ENCODE measurements around the gene MAZ. TPM values are rescaled to one million over a fixed set of nuclear protein-coding genes. Genes with fewer than 3 reads are reported as not detected.
"Not testable (repeated sequence)": the region's sequence is repeated elsewhere in the genome, so short reads cannot be mapped to it uniquely, and the experiment has no call there.

The MAZ gene
- total and polyA plus RNA-seq, 2 donors (not counting 3 experiments of a cell fraction or from before 2014, with no cell fraction given), result 165 to 311 TPM

- CTCF ChIA-PET; POLR2A ChIA-PET; H3K4me2 ChIP-seq (ENCODE audit: insufficient read depth, low read length); H3K27me3 ChIP-seq (ENCODE audit: control insufficient read depth in 2 of 2, insufficient read depth in 2 of 2, low read length in 2 of 2); H3K27ac ChIP-seq (ENCODE audit: insufficient read depth, low read depth, low read length); DNase-seq (ENCODE audit: low read depth, low spot score); dilution Hi-C loops (cut with MboI; ENCODE audit: extremely low pct_ligation_motif_present, low sequenced_read_pairs); BruUV-seq (replicated peaks); H4K20me1 ChIP-seq (replicated peaks; ENCODE audit: control insufficient read depth, extremely low read depth, insufficient read depth, low read length); H3K4me3 ChIP-seq (replicated peaks in 1 of 3; ENCODE audit: insufficient read depth in 1 of 3, low read depth in 1 of 3, low read length in 3 of 3); H3K9me3 ChIP-seq (replicated peaks; ENCODE audit: control insufficient read depth, insufficient read depth, low read length); H3K79me2 ChIP-seq (ENCODE audit: control insufficient read depth, insufficient read depth, low read length); H2AFZ ChIP-seq (ENCODE audit: low read depth, low read length); H3K4me1 ChIP-seq (ENCODE audit: control insufficient read depth, extremely low read depth, insufficient read depth, low read length); FAIRE-seq; intact Hi-C loops (cut with micrococcal nuclease); H3K36me3 ChIP-seq (ENCODE audit: control insufficient read depth in 2 of 2, extremely low read depth in 1 of 2, insufficient read depth in 2 of 2, low read length in 2 of 2); H3K9ac ChIP-seq (replicated peaks; ENCODE audit: extremely low read depth, insufficient read depth, low read length); H3K9me1 ChIP-seq (replicated peaks; ENCODE audit: control insufficient read depth, extremely low read depth, insufficient read depth, low read length): not testable (repeated sequence)
Observed at GRCh38 chr16:29761280-29761651, 45.1 kb upstream of the MAZ start.

- no TSS peak for BruUV-seq (replicated peaks)
- no peak overlapping the region for H3K27ac ChIP-seq (ENCODE audit: insufficient read depth, low read depth, low read length)
- H3K4me3 ChIP-seq (replicated peaks in 1 of 3; ENCODE audit: insufficient read depth in 1 of 3, low read depth in 1 of 3, low read length in 3 of 3), result no peak overlapping the region
- no peaks in the 10 kb centered on the region for H4K20me1 ChIP-seq (replicated peaks; ENCODE audit: control insufficient read depth, extremely low read depth, insufficient read depth, low read length)
- H3K27me3 ChIP-seq (ENCODE audit: control insufficient read depth in 2 of 2, insufficient read depth in 2 of 2, low read length in 2 of 2), result no peaks in the 10 kb centered on the region
- TF ChIP-seq CTCF (IDR thresholded peaks at IDR 0.05; ENCODE audit: extremely low read depth in 1 of 2, insufficient read depth in 1 of 2, low read depth in 1 of 2, low read length in 2 of 2) (no peak), MAX (IDR thresholded peaks at IDR 0.05; ENCODE audit: insufficient read depth, insufficient read length) (no peak), JUN (IDR thresholded peaks at IDR 0.05; ENCODE audit: borderline replicate concordance, insufficient read depth, insufficient read length, low read depth) (no peak), POLR2A (IDR thresholded peaks at IDR 0.05; ENCODE audit: low read depth, low read length) (no peak), GATA2 (IDR thresholded peaks at IDR 0.05; ENCODE audit: insufficient read depth, insufficient read length, low read depth, low read length) (no peak), EZH2 (IDR thresholded peaks at IDR 0.05; ENCODE audit: borderline replicate concordance, low read depth, low read length, severe bottlenecking) (no peak), FOS (IDR thresholded peaks at IDR 0.05; ENCODE audit: borderline replicate concordance, insufficient read depth, low read length) (no peak), POLR2AphosphoS5 (IDR thresholded peaks at IDR 0.05; ENCODE audit: insufficient read depth, low read depth, low read length) (no peak), MYC (IDR thresholded peaks at IDR 0.05; ENCODE audit: low read depth, low read length) (no peak)
- CTCF ChIA-PET, result no interaction called here
- DNase-seq (ENCODE audit: low read depth, low spot score) (no peak), FAIRE-seq (no peak)
- H3K4me1 ChIP-seq (ENCODE audit: control insufficient read depth, extremely low read depth, insufficient read depth, low read length), result no peaks in the 10 kb centered on the region
- H2AFZ ChIP-seq (ENCODE audit: low read depth, low read length), result no peak overlapping the region
- no peaks in the 10 kb centered on the region for H3K9me3 ChIP-seq (replicated peaks; ENCODE audit: control insufficient read depth, insufficient read depth, low read length)
- no peak overlapping the region for H3K9ac ChIP-seq (replicated peaks; ENCODE audit: extremely low read depth, insufficient read depth, low read length)
- POLR2A ChIA-PET, result no interaction called here
- dilution Hi-C loops (cut with MboI; ENCODE audit: extremely low pct_ligation_motif_present, low sequenced_read_pairs) (no loop called here), intact Hi-C loops (cut with micrococcal nuclease) (no loop called here)
- H3K79me2 ChIP-seq (ENCODE audit: control insufficient read depth, insufficient read depth, low read length), result no peaks in the 10 kb centered on the region
- no peaks in the 10 kb centered on the region for H3K9me1 ChIP-seq (replicated peaks; ENCODE audit: control insufficient read depth, extremely low read depth, insufficient read depth, low read length)
- no peaks in the 10 kb centered on the region for H3K36me3 ChIP-seq (ENCODE audit: control insufficient read depth in 2 of 2, extremely low read depth in 1 of 2, insufficient read depth in 2 of 2, low read length in 2 of 2)
- H3K4me2 ChIP-seq (ENCODE audit: insufficient read depth, low read length), result no peak overlapping the region
Observed at GRCh38 chr16:29761882-29762281, 44.4 kb upstream of the MAZ start.

Data from endothelial cell of umbilical vein (primary cell).